ENCODE data around the gene CHD2. TPM values are rescaled to one million over a fixed set of nuclear protein-coding genes. Genes with fewer than 3 reads are reported as not detected.

CHD2 gene
- total and polyA plus RNA-seq, 10 of the 15 experiments (the other 5 are each of a cell fraction or from before 2014, with no cell fraction given): 38.1 to 94.7 (median 63.3) TPM

DNA sequence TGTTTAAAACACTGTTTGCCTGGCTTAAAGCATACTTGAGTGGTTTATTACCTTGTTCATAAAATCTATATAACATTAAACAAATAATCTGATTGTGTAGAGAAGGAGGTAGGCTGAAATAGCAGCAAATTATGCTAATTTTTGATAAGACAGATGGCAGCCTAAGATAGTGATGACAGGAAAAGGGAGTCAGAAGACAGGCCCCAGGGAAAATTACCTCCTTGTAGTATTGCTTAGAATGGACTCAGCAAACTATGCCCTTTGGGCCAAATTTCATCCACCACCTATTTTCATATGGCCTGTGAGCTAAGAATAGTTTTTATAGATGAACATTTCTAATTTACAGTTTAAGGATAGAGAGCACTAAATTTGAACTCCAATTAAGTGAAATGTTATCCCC, 37.8 kb downstream of the CHD2 start:
- Histone ChIP-seq H3K27ac (ENCODE audit: control insufficient read depth, insufficient read depth) (no peak overlapping the region), H3K4me2 (ENCODE audit: control insufficient read depth, insufficient read depth) (no peak overlapping the region), H3K9ac (ENCODE audit: control insufficient read depth, insufficient read depth, low read length) (no peak overlapping the region), H2AFZ (ENCODE audit: control insufficient read depth, low read depth, low read length) (no peak overlapping the region), H3K79me2 (ENCODE audit: control insufficient read depth, insufficient read depth, low read length) (peaks cover 4% of the 10 kb centered on the region), H3K4me3 (no peak overlapping the region), H3K27me3 (replicated peaks in 1 of 2; ENCODE audit: control insufficient read depth in 2 of 2, insufficient read depth in 2 of 2, low read length in 1 of 2) (no peaks in the 10 kb centered on the region), H3K36me3 (ENCODE audit: control insufficient read depth in 2 of 2, insufficient read depth in 2 of 2, low read length in 1 of 2) (peaks cover 11 to 59% of the 10 kb centered on the region in 2 experiments), H4K20me1 (ENCODE audit: control insufficient read depth, insufficient read depth) (no peaks in the 10 kb centered on the region; the same call in 1 of the 2 replicates), H3K9me3 (replicated peaks; ENCODE audit: control insufficient read depth, insufficient read depth, low read length) (no peaks in the 10 kb centered on the region), H3K4me1 (ENCODE audit: control insufficient read depth, insufficient read depth, low read length) (no peaks in the 10 kb centered on the region)
- ATAC-seq: no peak
- intact Hi-C loops (cut with micrococcal nuclease; ENCODE audit: unreplicated experiment): loop anchor here (5.0 kb wide), 1 partner anchor 69 kb away; no protein-coding TSS in a partner anchor
- TF ChIP-seq TCF7 (IDR thresholded peaks at IDR 0.05; ENCODE audit: borderline replicate concordance) (no peak), HDGF (IDR thresholded peaks at IDR 0.05) (no peak), WRNIP1 (IDR thresholded peaks at IDR 0.05; ENCODE audit: borderline replicate concordance, low read depth, low read length) (no peak), ZNF622 (IDR thresholded peaks at IDR 0.05) (no peak), CBFB (IDR thresholded peaks at IDR 0.05; ENCODE audit: low read depth) (no peak), SMC3 (IDR thresholded peaks at IDR 0.05; ENCODE audit: borderline replicate concordance, low read length) (no peak), STAT1 (conservative IDR thresholded peaks at IDR 0.05) (no peak), LARP7 (IDR thresholded peaks at IDR 0.05) (no peak), MEF2A (IDR thresholded peaks at IDR 0.05; ENCODE audit: insufficient read depth, low read depth, low read length) (no peak), CEBPZ (IDR thresholded peaks at IDR 0.05; ENCODE audit: low read depth, low read length) (no peak), NFYA (IDR thresholded peaks at IDR 0.05; ENCODE audit: borderline replicate concordance, low read depth, low read length) (no peak), MTA3 (IDR thresholded peaks at IDR 0.05; ENCODE audit: borderline replicate concordance, low read length) (no peak), EP300 (IDR thresholded peaks at IDR 0.05; ENCODE audit: borderline replicate concordance in 1 of 2, control insufficient read depth in 1 of 2, low read depth in 2 of 2, low read length in 2 of 2) (no peak), ZBTB33 (IDR thresholded peaks at IDR 0.05) (no peak), TBL1XR1 (IDR thresholded peaks at IDR 0.05; ENCODE audit: low read depth, low read length) (no peak), MYB (IDR thresholded peaks at IDR 0.05; ENCODE audit: borderline replicate concordance, low read depth, low read length) (no peak), ZNF274 (IDR thresholded peaks at IDR 0.05; ENCODE audit: insufficient read depth, insufficient read length) (no peak), BMI1 (IDR thresholded peaks at IDR 0.05; ENCODE audit: borderline replicate concordance) (no peak)
- TF ChIP-seq, protein P1, sequence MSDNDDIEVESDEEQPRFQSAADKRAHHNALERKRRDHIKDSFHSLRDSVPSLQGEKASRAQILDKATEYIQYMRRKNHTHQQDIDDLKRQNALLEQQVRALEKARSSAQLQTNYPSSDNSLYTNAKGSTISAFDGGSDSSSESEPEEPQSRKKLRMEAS (IDR thresholded peaks at IDR 0.05; ENCODE audit: low read depth, low read length): no peak
- DNase-seq (ENCODE audit: low read depth, low spot score): no peak
- ChIA-PET SMC1A (ENCODE audit: uncharacterized antibody, unreplicated experiment) (interaction anchor here (0.8 to 2.1 kb wide), 2 partner anchors 12 to 51 kb away, joined by 3 to 4 read pairs; no protein-coding TSS in a partner anchor), POLR2A (interaction anchor here (2.4 kb wide), 1 partner anchor 16 kb away, joined by 10 read pairs; no protein-coding TSS in a partner anchor), CTCF (interaction anchor here (1.4 to 3.7 kb wide), 2 partner anchors 45 to 141 kb away, joined by 3 to 14 read pairs; no protein-coding TSS in a partner anchor), RAD21 (ENCODE audit: unreplicated experiment) (interaction anchor here (2.1 kb wide), 1 partner anchor 141 kb away, joined by 5 read pairs; no protein-coding TSS in a partner anchor)
- TSS peak; percentile 12 for BruUV-seq (replicated peaks)
- in situ Hi-C loops (cut with MboI): no loop called here
- no peak for FAIRE-seq

Data from GM12878 (cell line).